Tibial nerve (tissue), 4 donors: ENCODE results near the gene MPHOSPH6. TPM values are rescaled to one million over a fixed set of nuclear protein-coding genes. Genes with fewer than 3 reads are reported as not detected.

Experiments
- DNase-seq, 2 donors: peaks; one replicate each; pipeline ENCODE4 v3.0.0-alpha.2; 2019; ENCODE audit warnings: low spot score in 2 of 2
- H3K27ac ChIP-seq, 4 donors: fragments of 200-600 bp; sonication (generic) in 3 of 4; one replicate each; pipeline ENCODE4 v1.5.1; 2017 to 2019; ENCODE audit warnings: mild to moderate bottlenecking in 1 of 4
- H3K27me3 ChIP-seq, 2 donors: fragments of 200-600 bp; sonication (generic) in 1 of 2; one replicate each; pipeline versions ENCODE4 v1.5.1 to v1.6.0; 2017 to 2019
- H3K36me3 ChIP-seq, 3 donors: fragments of 200-600 bp; sonication (generic); one replicate each; pipeline ENCODE4 v1.5.1; 2018 to 2019
- H3K4me1 ChIP-seq, 4 donors: fragments of 200-600 bp; sonication (generic) in 3 of 4; one replicate each; pipeline ENCODE4 v1.5.1; 2017 to 2019
- H3K4me3 ChIP-seq, 4 donors: fragments of 200-600 bp; sonication (generic) in 3 of 4; one replicate each; pipeline ENCODE4 v1.5.1; 2017 to 2019; ENCODE audit warnings: mild to moderate bottlenecking in 1 of 4, moderate library complexity in 1 of 4
- H3K9me3 ChIP-seq, 4 donors: fragments of 200-600 bp; sonication (generic) in 3 of 4; one replicate each; pipeline ENCODE4 v1.5.1; 2017 to 2019
- CTCF ChIP-seq, 5 experiments: fragments of 200-600 bp in 3 of 5; fragments of 450-650 bp in 2 of 5; sonication (generic) in 3 of 5; IDR thresholded peaks; one replicate each; pipeline ENCODE4 v1.5.1; 2016 to 2019; ENCODE audit warnings: antibody characterized with exemption in 5 of 5, mild to moderate bottlenecking in 3 of 5, moderate library complexity in 2 of 5
- EP300 ChIP-seq, 2 donors: sonication (generic); formaldehyde crosslinking; IDR thresholded peaks; one replicate each; pipeline ENCODE4 v1.6.1; 2017; ENCODE audit warnings: antibody characterized with exemption in 2 of 2, mild to moderate bottlenecking in 1 of 2
- POLR2A ChIP-seq, 2 donors: fragments of 450-650 bp; IDR thresholded peaks; one replicate each; pipeline ENCODE4 v1.6.1; 2017; ENCODE audit warnings: antibody characterized with exemption in 2 of 2, mild to moderate bottlenecking in 2 of 2, moderate library complexity in 2 of 2
- WGBS, 2 donors: methylation state at CpG; one replicate each; pipeline ENCODE4 v1.1.5; 2018; 5-methylcytosine and 5-hydroxymethylcytosine counted together
- total RNA-seq, 4 donors: library from RNA; depleted of rRNA; stranded (reverse); fragments of >200 nt; gene quantifications; one replicate each; pipeline ENCODE4 v1.1.0, GENCODE V29; 2016

MPHOSPH6 gene
- total RNA-seq, 4 donors from 2014 or later, result 9.4 to 48.3 (median 29.7) TPM

GRCh38 chr16:82176204-82176603 lies 6.2 kb upstream of the MPHOSPH6 start:
- no peaks in the 10 kb centered on the region for H3K9me3 ChIP-seq
- H3K27me3 ChIP-seq, result peaks cover 0 to 6% of the 10 kb centered on the region in 2 donors
- WGBS, 2 donors, result 86 to 89% methylated on average over 3 of the region's 3 CpGs
- no peak for TF ChIP-seq POLR2A (IDR thresholded peaks at IDR 0.05)
- TF ChIP-seq CTCF (IDR thresholded peaks at IDR 0.05), result no peak
- no peak for TF ChIP-seq EP300 (IDR thresholded peaks at IDR 0.05)
- no peaks in the 10 kb centered on the region for H3K36me3 ChIP-seq
- H3K4me3 ChIP-seq, result no peak overlapping the region
- H3K27ac ChIP-seq, result no peak overlapping the region
- no peaks in the 10 kb centered on the region for H3K4me1 ChIP-seq
- no peak for DNase-seq

- TF ChIP-seq CTCF (IDR thresholded peaks at IDR 0.05) (no peak), POLR2A (IDR thresholded peaks at IDR 0.05) (no peak), EP300 (IDR thresholded peaks at IDR 0.05) (no peak)
- Histone ChIP-seq H3K36me3 (no peaks in the 10 kb centered on the region), H3K4me1 (peaks cover 0 to under 1% (median 0%) of the 10 kb centered on the region in 4 donors), H3K9me3 (no peaks in the 10 kb centered on the region), H3K27me3 (peaks cover 0 to 6% of the 10 kb centered on the region in 2 donors), H3K4me3 (no peak overlapping the region), H3K27ac (no peak overlapping the region)
- no peak for DNase-seq
- WGBS, 2 donors, result 72 to 78% methylated on average over 4 of the region's 4 CpGs
Observed at GRCh38 chr16:82175627-82176026, 5.6 kb upstream of the MPHOSPH6 start.

GRCh38 chr16:82167670-82168069 lies 2.4 kb downstream of the MPHOSPH6 start:
- H3K4me3 ChIP-seq, result no peak overlapping the region
- TF ChIP-seq EP300 (IDR thresholded peaks at IDR 0.05) (no peak), POLR2A (IDR thresholded peaks at IDR 0.05) (no peak), CTCF (IDR thresholded peaks at IDR 0.05) (no peak)
- DNase-seq, result no peak
- H3K9me3 ChIP-seq, result no peaks in the 10 kb centered on the region
- H3K36me3 ChIP-seq, result peaks cover 0 to 45% (median 0%) of the 10 kb centered on the region in 3 donors
- no peaks in the 10 kb centered on the region for H3K27me3 ChIP-seq
- no peak overlapping the region for H3K27ac ChIP-seq
- WGBS, 2 donors, result 86 to 100% methylated on average over 5 of the region's 5 CpGs
- peaks cover 0 to 19% (median 3%) of the 10 kb centered on the region in 4 donors for H3K4me1 ChIP-seq

GRCh38 chr16:82160226-82160625 lies 9.8 kb downstream of the MPHOSPH6 start:
- H3K4me3 ChIP-seq, result no peak overlapping the region
- TF ChIP-seq EP300 (IDR thresholded peaks at IDR 0.05) (no peak), POLR2A (IDR thresholded peaks at IDR 0.05) (no peak), CTCF (IDR thresholded peaks at IDR 0.05) (no peak)

GRCh38 chr16:82157836-82158235 lies 12.2 kb downstream of the MPHOSPH6 start:
- Histone ChIP-seq H3K27me3 (no peaks in the 10 kb centered on the region), H3K36me3 (peaks cover 0 to 69% (median 0%) of the 10 kb centered on the region in 3 donors), H3K27ac (no peak overlapping the region), H3K4me1 (peaks cover 0 to 6% (median 0%) of the 10 kb centered on the region in 4 donors), H3K4me3 (no peak overlapping the region), H3K9me3 (peaks cover 0 to 9% (median 4%) of the 10 kb centered on the region in 4 donors)
- no peak for DNase-seq
- WGBS, 2 donors, result 63 to 82% methylated on average over 5 of the region's 5 CpGs
- TF ChIP-seq CTCF (IDR thresholded peaks at IDR 0.05), result no peak
- TF ChIP-seq EP300 (IDR thresholded peaks at IDR 0.05), result no peak
- TF ChIP-seq POLR2A (IDR thresholded peaks at IDR 0.05), result no peak

More at GRCh38 chr16:82160226-82160625, 9.8 kb downstream of the MPHOSPH6 start:
- Histone ChIP-seq H3K36me3 (peaks cover 0 to 65% (median 0%) of the 10 kb centered on the region in 3 donors), H3K9me3 (no peaks in the 10 kb centered on the region), H3K27me3 (no peaks in the 10 kb centered on the region), H3K27ac (no peak overlapping the region), H3K4me1 (peaks cover 0 to 6% (median 0%) of the 10 kb centered on the region in 4 donors)
- 86 to 89% methylated on average over 6 of the region's 6 CpGs for WGBS, 2 donors
- DNase-seq, result no peak
